Urinary bladder (tissue), 4 donors: ENCODE data around the gene ASAP2. TPM values are rescaled to one million over a fixed set of nuclear protein-coding genes. Genes with fewer than 3 reads are reported as not detected.

Experiments
- DNase-seq: peaks from one replicate; pipeline ENCODE4 v3.0.0-alpha.2; 2015; ENCODE audit errors: extremely low spot score
- H3K27ac ChIP-seq: one replicate; pipeline ENCODE4 v1.5.1; 2013; ENCODE audit warnings: low read depth, mild to moderate bottlenecking, moderate library complexity
- H3K36me3 ChIP-seq: one replicate; pipeline ENCODE4 v1.6.1; 2013; ENCODE audit warnings: mild to moderate bottlenecking, moderate library complexity; ENCODE audit not compliant: insufficient read depth
- H3K4me1 ChIP-seq: one replicate; pipeline ENCODE4 v1.6.1; 2013; ENCODE audit warnings: mild to moderate bottlenecking, moderate library complexity; ENCODE audit not compliant: insufficient read depth
- H3K4me3 ChIP-seq: one replicate; pipeline ENCODE4 v1.5.1; 2013; ENCODE audit warnings: low read depth, low read length
- WGBS: extraction: QIAGEN DNeasy Blood & Tissue Kit; methylation state at CpG from one replicate; pipeline ENCODE4 v1.1.7; 2013; 5-methylcytosine and 5-hydroxymethylcytosine counted together
- polyA plus RNA-seq: library from polyadenylated mRNA; stranded (reverse); fragments of 200-250 nt; gene quantifications from one replicate; pipeline ENCODE4 v1.2.3, GENCODE V29; 2013
- total RNA-seq: library from RNA; depleted of rRNA; stranded (reverse); fragments of >200 nt; gene quantifications from one replicate; pipeline ENCODE4 v1.2.3, GENCODE V29; 2014
- donor health status: healthy with polysubstance abuse.
- donor health status: healthy.

Gene ASAP2
- total and polyA plus RNA-seq, 2 donors, result 10.2 to 34.8 TPM

DNA sequence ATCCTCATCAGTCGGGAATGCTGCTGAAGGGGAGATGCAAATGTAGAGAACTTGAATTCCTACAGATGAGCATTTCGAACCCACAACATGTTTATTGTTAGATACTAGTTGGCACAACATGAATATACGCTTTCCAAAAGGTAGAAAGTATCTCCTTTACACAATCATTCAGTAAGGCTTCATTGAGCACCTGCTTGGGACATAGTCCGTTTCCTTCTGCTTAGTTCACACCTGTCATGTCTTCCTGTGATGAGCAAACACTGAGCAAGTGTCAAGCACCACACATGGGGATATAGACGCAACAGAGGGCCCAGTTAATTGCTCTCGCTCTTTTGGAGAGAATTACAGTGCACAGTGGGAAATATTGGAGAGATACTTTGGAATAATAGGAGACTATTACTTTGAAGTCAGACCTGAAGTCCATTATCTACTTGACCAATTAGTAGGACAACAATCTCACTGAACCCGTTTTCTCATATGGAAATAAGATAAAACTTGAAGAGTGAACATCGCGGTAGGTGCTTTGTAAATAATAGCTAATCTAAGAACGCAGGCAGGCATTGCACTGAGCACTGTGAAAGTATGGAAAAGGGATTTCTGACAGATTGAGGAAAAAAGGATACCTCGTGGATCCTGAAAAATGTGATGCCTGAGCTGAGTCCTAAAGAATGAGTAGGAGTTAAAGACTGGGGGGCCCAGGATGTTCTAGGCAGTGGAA is 218.0 kb downstream of the ASAP2 start:
- peak overlapping the region; percentile 83 for H3K4me3 ChIP-seq
- H3K36me3 ChIP-seq, result no peaks in the 10 kb centered on the region
- DNase-seq, result no peak
- H3K4me1 ChIP-seq, result no peaks in the 10 kb centered on the region
- 67% methylated on average over 11 of the region's 11 CpGs for WGBS
- no peak overlapping the region for H3K27ac ChIP-seq

GRCh38 chr2:9428965-9429577 is 222.5 kb downstream of the ASAP2 start:
- H3K36me3 ChIP-seq, result peaks cover 2% of the 10 kb centered on the region

GRCh38 chr2:9430316-9431293 is 224.0 kb downstream of the ASAP2 start:
- no peaks in the 10 kb centered on the region for H3K4me1 ChIP-seq
- 59% methylated on average over 2 of the region's 2 CpGs for WGBS
- peaks cover 2% of the 10 kb centered on the region for H3K36me3 ChIP-seq
- DNase-seq, result no peak
- H3K27ac ChIP-seq, result no peak overlapping the region
- H3K4me3 ChIP-seq, result no peak overlapping the region

More at GRCh38 chr2:9428965-9429577, 222.5 kb downstream of the ASAP2 start:
- H3K27ac ChIP-seq, result no peak overlapping the region
- H3K4me3 ChIP-seq, result no peak overlapping the region
- no peaks in the 10 kb centered on the region for H3K4me1 ChIP-seq
- DNase-seq, result no peak
- WGBS, result 80% methylated on average over 5 of the region's 5 CpGs

GRCh38 chr2:9434489-9434888 is 227.9 kb downstream of the ASAP2 start:
- WGBS, result 76% methylated on average over 2 of the region's 2 CpGs
- H3K36me3 ChIP-seq, result peaks cover 4% of the 10 kb centered on the region
- no peak overlapping the region for H3K4me3 ChIP-seq
- DNase-seq, result no peak
- H3K27ac ChIP-seq, result no peak overlapping the region
- H3K4me1 ChIP-seq, result no peaks in the 10 kb centered on the region

DNA sequence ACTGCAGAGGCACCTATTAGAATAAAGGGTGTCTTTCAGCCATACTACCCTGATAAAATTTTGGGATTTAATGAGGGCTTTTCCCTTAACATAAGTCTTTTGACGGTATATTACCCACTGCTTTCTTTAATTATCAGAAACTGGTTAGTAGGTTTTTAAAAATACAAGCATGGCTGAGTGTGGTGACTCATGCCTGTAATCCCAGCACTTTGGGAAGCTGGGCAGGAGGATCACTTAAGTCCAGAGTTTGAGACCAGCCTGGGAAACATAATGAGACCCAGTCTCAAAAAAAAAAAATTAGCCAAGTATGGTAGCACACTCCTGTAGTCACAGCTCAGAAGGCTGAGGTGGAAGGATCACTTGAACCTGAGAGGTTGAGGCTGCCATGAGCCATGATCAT is 232.9 kb downstream of the ASAP2 start:
- WGBS, result 98% methylated on average over 1 of the region's 1 CpG

GRCh38 chr2:9440058-9440727 is 233.6 kb downstream of the ASAP2 start:
- DNase-seq, result no peak
- Histone ChIP-seq H3K27ac (no peak overlapping the region), H3K4me3 (no peak overlapping the region), H3K4me1 (no peaks in the 10 kb centered on the region), H3K36me3 (peaks cover 3% of the 10 kb centered on the region)
- 79% methylated on average over 1 of the region's 1 CpG for WGBS

More for the DNA sequence above, 232.9 kb downstream of the ASAP2 start:
- no peak overlapping the region for H3K27ac ChIP-seq
- H3K36me3 ChIP-seq, result peaks cover 3% of the 10 kb centered on the region
- no peak for DNase-seq
- H3K4me1 ChIP-seq, result no peaks in the 10 kb centered on the region
- H3K4me3 ChIP-seq, result no peak overlapping the region

GRCh38 chr2:9441556-9441955 is 234.9 kb downstream of the ASAP2 start:
- peaks cover 1% of the 10 kb centered on the region for H3K36me3 ChIP-seq
- 64% methylated on average over 3 of the region's 3 CpGs for WGBS
- no peak for DNase-seq

DNA sequence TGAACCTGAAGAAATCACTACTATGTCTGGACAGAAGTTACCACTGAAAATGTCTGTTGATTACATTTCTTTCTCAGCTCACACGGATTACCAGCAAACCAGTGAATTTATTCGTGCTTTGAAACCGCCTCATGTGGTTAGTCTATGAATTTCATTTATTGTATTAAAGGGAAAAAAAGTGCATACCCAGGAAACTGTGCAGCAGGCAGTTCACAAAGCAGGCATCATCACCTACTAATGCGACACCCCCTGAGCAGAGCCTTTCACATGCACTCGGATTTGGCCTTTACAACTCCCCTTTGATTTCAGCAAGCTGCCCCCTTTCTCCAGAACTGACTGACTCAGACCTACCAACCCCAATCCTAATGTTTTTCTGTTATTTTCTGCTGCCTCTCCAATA is 236.9 kb downstream of the ASAP2 start:
- H3K36me3 ChIP-seq, result peaks cover 4% of the 10 kb centered on the region
- H3K4me1 ChIP-seq, result no peaks in the 10 kb centered on the region
- no peak overlapping the region for H3K4me3 ChIP-seq
- no peak overlapping the region for H3K27ac ChIP-seq
- 89% methylated on average over 5 of the region's 5 CpGs for WGBS
- no peak for DNase-seq

More at GRCh38 chr2:9441556-9441955, 234.9 kb downstream of the ASAP2 start:
- no peak overlapping the region for H3K4me3 ChIP-seq
- no peak overlapping the region for H3K27ac ChIP-seq
- H3K4me1 ChIP-seq, result no peaks in the 10 kb centered on the region

- no peak overlapping the region for H3K4me3 ChIP-seq
- peaks cover 4% of the 10 kb centered on the region for H3K36me3 ChIP-seq
- no peak overlapping the region for H3K27ac ChIP-seq
- H3K4me1 ChIP-seq, result no peaks in the 10 kb centered on the region
- 86% methylated on average over 7 of the region's 7 CpGs for WGBS
- DNase-seq, result no peak
Measured at GRCh38 chr2:9445089-9445488, 238.5 kb downstream of the ASAP2 start.

DNA sequence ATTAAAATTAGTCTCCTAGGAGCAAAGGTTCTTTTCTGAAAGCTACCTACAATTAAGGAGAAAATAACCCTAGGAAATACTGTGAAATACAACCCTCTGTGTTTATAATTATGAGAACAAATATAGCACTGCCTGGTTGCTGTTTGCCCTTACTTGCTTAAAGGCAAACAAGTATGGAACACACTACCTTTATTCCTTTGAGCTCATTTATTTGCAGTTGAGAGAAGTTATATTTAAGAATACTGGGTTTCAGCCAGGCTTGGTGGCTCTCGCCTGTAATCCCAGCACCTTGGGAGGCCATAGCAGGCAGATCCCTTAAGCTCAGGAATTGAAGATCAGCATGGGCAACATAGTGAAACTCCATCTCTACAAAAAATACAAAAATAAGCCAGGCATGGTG is 244.6 kb downstream of the ASAP2 start:
- H3K27ac ChIP-seq, result no peak overlapping the region
- peaks cover 4% of the 10 kb centered on the region for H3K36me3 ChIP-seq
- 95% methylated on average over 1 of the region's 1 CpG for WGBS
- H3K4me3 ChIP-seq, result no peak overlapping the region
- no peak for DNase-seq
- no peaks in the 10 kb centered on the region for H3K4me1 ChIP-seq

Other genes with a start within 250 kb of the ASAP2 start
- 58.4 TPM for gene MBOAT2, start 203.1 kb upstream of the ASAP2 start, total RNA-seq
- gene MBOAT2, start 203.1 kb upstream of the ASAP2 start, polyA plus RNA-seq, result 9.4 TPM
- 42.0 TPM for gene ITGB1BP1, start 216.7 kb downstream of the ASAP2 start, total RNA-seq
- gene ITGB1BP1, start 216.7 kb downstream of the ASAP2 start, polyA plus RNA-seq, result 80.2 TPM
- gene CPSF3, start 216.8 kb downstream of the ASAP2 start, total RNA-seq, result 45.2 TPM
- 16.6 TPM for gene CPSF3, start 216.8 kb downstream of the ASAP2 start, polyA plus RNA-seq